Measurements from ENCODE around the gene EFNA5.

DNA sequence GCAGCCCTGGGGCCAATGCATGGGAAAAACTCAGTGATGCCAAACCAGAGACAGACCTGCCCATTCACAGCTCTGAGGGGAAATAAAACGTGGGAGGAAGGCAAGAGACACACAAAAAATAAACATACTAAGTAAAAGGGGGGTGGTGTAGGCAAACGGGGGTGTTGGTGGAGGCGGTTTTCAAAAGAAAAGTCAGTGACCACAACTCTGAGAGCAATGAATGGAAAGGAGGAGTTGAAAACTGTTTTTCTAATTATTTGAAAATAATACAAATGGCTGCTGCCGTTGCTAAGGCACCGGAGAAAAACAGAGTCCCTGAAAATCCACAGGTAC lies 293.5 kb downstream of the EFNA5 start:
- TF ChIP-seq RAD21 (IDR thresholded peaks at IDR 0.05; ENCODE audit: insufficient read depth, low read depth, low read length) (no peak), CHD2 (IDR thresholded peaks at IDR 0.05; ENCODE audit: borderline replicate concordance, low read depth, low read length) (no peak)
- TF ChIP-seq, protein P1, sequence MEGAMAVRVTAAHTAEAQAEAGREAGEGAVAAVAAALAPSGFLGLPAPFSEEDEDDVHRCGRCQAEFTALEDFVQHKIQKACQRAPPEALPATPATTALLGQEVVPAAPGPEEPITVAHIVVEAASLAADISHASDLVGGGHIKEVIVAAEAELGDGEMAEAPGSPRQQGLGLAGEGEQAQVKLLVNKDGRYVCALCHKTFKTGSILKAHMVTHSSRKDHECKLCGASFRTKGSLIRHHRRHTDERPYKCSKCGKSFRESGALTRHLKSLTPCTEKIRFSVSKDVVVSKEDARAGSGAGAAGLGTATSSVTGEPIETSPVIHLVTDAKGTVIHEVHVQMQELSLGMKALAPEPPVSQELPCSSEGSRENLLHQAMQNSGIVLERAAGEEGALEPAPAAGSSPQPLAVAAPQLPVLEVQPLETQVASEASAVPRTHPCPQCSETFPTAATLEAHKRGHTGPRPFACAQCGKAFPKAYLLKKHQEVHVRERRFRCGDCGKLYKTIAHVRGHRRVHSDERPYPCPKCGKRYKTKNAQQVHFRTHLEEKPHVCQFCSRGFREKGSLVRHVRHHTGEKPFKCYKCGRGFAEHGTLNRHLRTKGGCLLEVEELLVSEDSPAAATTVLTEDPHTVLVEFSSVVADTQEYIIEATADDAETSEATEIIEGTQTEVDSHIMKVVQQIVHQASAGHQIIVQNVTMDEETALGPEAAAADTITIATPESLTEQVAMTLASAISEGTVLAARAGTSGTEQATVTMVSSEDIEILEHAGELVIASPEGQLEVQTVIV (IDR thresholded peaks at IDR 0.05; ENCODE audit: borderline replicate concordance, partially characterized antibody), result no peak
